Activated naive CD4-positive, alpha-beta T cell treated with anti-CD3 and anti-CD28 coated beads, Interleukin-2, amount 50 U/mL, for 24 hours (primary cell): ENCODE results near the gene MTERF4.

ENCODE experiments used
- H3K27ac Mint-ChIP-seq: one replicate; pipeline ENCODE4 v1.8.0; 2021; ENCODE audit warnings: mild to moderate bottlenecking, mixed read lengths
- H3K27me3 Mint-ChIP-seq: one replicate; pipeline ENCODE4 v1.8.0; 2021; ENCODE audit warnings: mixed read lengths
- H3K36me3 Mint-ChIP-seq: one replicate; pipeline ENCODE4 v1.8.0; 2021; ENCODE audit warnings: mixed read lengths
- H3K4me1 Mint-ChIP-seq: one replicate; pipeline ENCODE4 v1.8.0; 2021; ENCODE audit warnings: mixed read lengths
- H3K4me3 Mint-ChIP-seq: one replicate; pipeline ENCODE4 v1.8.0; 2021; ENCODE audit warnings: mild to moderate bottlenecking, mixed read lengths
- H3K9me3 Mint-ChIP-seq: one replicate; pipeline ENCODE4 v1.8.0; 2021; ENCODE audit warnings: mixed read lengths

Gene MTERF4

GRCh38 chr2:241048149-241048948 lies 53.7 kb downstream of the MTERF4 start:
- H3K9me3 Mint-ChIP-seq: no peaks in the 10 kb centered on the region
- H3K4me3 Mint-ChIP-seq: no peak overlapping the region
- H3K4me1 Mint-ChIP-seq: no peaks in the 10 kb centered on the region
- no peak overlapping the region for H3K27ac Mint-ChIP-seq
- peaks cover 4% of the 10 kb centered on the region for H3K36me3 Mint-ChIP-seq
- H3K27me3 Mint-ChIP-seq: no peaks in the 10 kb centered on the region

GRCh38 chr2:241047253-241048010 lies 54.7 kb downstream of the MTERF4 start:
- Mint-ChIP-seq H3K27ac (no peak overlapping the region), H3K9me3 (no peaks in the 10 kb centered on the region), H3K36me3 (peaks cover 4% of the 10 kb centered on the region), H3K27me3 (no peaks in the 10 kb centered on the region), H3K4me1 (no peaks in the 10 kb centered on the region), H3K4me3 (no peak overlapping the region)
